HG03097 (cell line): ENCODE results near the gene SLC9A6.
"Not testable (repeated sequence)": the region's sequence is repeated elsewhere in the genome, so short reads cannot be mapped to it uniquely, and the experiment has no call there.

Experiments used
- ATAC-seq: cut with Tn5 transposase; IDR thresholded peaks from one replicate; pipeline ENCODE4 v1.9.1; 2021; ENCODE audit not compliant: unreplicated experiment, low FRiP score

Gene SLC9A6

GRCh38 chrX:136028383-136028984, 43.2 kb downstream of the SLC9A6 start:
- no peak for ATAC-seq

DNA sequence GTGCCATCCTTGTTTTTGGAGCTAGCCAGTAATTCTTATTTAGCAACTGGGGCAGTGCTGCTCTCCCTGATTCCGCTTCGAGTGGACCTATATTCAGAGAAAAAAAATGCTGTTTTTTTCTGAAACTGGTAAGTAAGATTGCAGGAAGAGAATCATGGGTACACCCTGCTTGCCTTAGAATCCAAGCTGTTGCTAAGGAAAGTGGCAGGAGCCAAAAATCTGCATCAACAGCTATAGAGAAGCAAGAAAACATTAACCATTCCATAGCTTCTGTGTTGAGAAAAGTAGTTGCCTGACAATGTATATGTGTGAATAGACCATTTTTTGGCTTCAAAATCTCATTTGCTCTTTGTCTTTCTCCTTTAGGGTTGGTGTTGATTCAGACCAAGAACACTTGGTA, 44.5 kb downstream of the SLC9A6 start:
- ATAC-seq = no peak

- no peak for ATAC-seq
Measured at GRCh38 chrX:136030303-136031191, 45.3 kb downstream of the SLC9A6 start.

DNA sequence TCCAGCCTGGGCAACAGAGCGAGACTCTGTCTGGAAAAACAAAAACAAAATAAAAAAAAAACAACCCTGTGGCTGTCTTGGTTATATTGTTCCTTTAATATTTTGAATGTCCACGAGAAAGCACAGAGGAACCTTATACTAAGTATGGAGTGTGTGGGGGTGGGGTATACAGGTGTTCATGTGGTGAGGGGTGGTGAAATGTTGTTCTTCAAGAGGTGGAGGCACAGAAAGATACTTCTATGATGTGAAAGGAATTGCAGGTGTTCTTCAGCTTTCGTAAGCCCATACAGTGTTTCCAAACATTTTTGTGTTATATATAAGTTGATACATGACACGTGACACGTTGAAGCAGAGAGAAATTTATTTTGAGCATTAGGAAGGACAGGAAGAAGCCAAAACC, 46.4 kb downstream of the SLC9A6 start:
- no peak for ATAC-seq

DNA sequence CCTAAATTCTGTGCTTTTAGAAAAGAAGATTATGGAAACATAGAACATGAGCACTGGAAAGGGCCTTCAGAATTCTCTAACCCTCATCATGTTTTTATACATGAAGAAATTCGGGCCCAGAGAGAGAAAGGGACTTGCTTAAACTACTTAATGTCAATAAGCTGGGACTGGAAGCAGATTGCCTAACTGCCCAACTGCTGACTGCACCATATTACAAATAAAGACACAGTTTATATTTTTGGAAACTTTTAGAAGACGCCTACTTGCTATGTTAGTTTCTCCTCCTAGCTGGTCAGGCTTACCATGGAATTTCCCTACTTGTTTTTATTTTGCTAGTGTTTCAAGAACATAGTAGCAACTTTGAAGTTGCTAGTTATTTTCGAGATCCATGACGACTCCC, 47.1 kb downstream of the SLC9A6 start:
- ATAC-seq = no peak

GRCh38 chrX:136034668-136035067, 49.4 kb downstream of the SLC9A6 start:
- ATAC-seq = no peak

- no peak for ATAC-seq
Measured at GRCh38 chrX:136035663-136036062, 50.4 kb downstream of the SLC9A6 start.

- no peak for ATAC-seq
Measured at GRCh38 chrX:136039485-136039884, 54.2 kb downstream of the SLC9A6 start.

GRCh38 chrX:136039968-136040367, 54.7 kb downstream of the SLC9A6 start:
- ATAC-seq = no peak

GRCh38 chrX:136041254-136041812, 56.1 kb downstream of the SLC9A6 start:
- ATAC-seq = no peak

DNA sequence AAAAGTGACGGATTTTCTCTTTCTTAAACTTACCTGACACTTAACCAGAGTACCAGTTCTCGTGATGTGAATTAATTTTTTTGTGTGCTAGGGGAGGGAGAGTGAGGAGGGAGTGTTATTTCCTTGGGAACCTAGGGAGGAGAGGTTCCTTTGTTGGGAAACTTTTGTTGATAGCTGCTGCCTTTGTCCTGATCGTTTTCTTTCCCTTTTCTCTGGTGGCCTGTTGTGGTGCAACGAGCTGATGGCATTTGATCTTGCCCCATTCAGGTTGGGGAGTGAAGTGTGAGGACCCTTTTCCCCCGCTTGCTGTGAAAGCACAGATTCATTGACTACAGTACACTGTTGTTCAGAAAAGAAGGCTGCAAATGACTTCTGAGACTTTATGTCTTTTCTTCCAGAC, 59.8 kb downstream of the SLC9A6 start:
- no peak for ATAC-seq

- no peak for ATAC-seq
Measured at GRCh38 chrX:136046295-136047015, 61.2 kb downstream of the SLC9A6 start.

GRCh38 chrX:136047016-136047642, 61.9 kb downstream of the SLC9A6 start:
- ATAC-seq = no peak

GRCh38 chrX:136047969-136048368, 62.7 kb downstream of the SLC9A6 start:
- no peak for ATAC-seq

- ATAC-seq = no peak
Measured at GRCh38 chrX:136048446-136048845, 63.2 kb downstream of the SLC9A6 start.

- no peak for ATAC-seq
Measured at GRCh38 chrX:136049608-136050007, 64.4 kb downstream of the SLC9A6 start.

DNA sequence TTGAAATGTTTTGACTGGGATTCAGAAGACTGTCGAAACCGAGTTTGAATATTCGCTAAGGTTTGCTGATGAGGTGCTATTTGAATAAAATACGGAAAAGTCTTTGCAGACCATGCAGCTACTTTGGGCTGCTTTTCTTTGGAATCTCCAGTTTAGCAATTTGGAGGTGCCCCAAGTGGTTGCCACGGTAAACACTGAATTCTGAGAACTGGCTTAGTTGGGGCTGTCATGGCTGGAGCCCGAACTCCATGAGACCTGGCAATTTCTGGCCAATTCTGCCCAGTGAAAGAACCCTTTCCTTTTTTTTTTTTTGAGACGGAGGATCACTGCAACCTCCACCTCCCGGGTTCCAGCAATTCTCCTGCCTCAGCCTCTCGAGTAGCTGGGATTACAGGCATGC, 65.6 kb downstream of the SLC9A6 start:
- not testable (repeated sequence) for ATAC-seq

- ATAC-seq = no peak
Measured at GRCh38 chrX:136051611-136052010, 66.4 kb downstream of the SLC9A6 start.

GRCh38 chrX:136055651-136056221, 70.5 kb downstream of the SLC9A6 start:
- ATAC-seq = no peak

DNA sequence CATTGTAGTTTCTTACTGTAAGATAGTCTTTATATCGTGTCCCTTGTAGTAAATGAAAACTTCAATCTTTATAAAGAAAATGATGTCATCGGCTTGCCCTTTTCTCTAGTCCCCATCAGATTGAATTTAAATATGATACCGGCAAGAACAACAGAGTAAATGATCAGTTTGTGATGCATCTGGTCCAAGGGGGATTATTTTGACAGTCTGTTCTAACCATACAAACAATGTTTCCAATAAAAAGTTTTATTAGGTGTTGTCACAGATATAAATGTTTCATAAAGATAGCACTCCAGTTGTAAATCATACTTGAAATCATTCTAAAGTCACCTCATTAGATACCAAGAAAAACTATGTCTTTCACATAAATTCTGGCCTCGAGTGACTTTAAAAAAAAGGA, 72.3 kb downstream of the SLC9A6 start:
- no peak for ATAC-seq
